Sigmoid colon (tissue), 3 donors: ENCODE measurements around the gene HBS1L.

Experiments used
- CTCF ChIP-seq, 4 experiments: fragments of 450-650 bp in 3 of 4; fragments of 200-600 bp in 1 of 4; IDR thresholded peaks; one replicate each; pipeline ENCODE4 v1.5.1; 2016 to 2019; ENCODE audit warnings: antibody characterized with exemption in 4 of 4, mild to moderate bottlenecking in 3 of 4, moderate library complexity in 2 of 4
- POLR2A ChIP-seq, 2 donors: fragments of 450-650 bp; IDR thresholded peaks; one replicate each; pipeline ENCODE4 v1.6.1; 2016; ENCODE audit warnings: antibody characterized with exemption in 2 of 2, mild to moderate bottlenecking in 2 of 2, moderate library complexity in 2 of 2

- TF ChIP-seq CTCF (IDR thresholded peaks at IDR 0.05) = no peak
- TF ChIP-seq POLR2A (IDR thresholded peaks at IDR 0.05) = no peak
These were observed 109.6 kb downstream of the HBS1L start for GRCh38 chr6:134945045-134945444.
